ENCODE results near the gene SENP5.
"Not testable (repeated sequence)": the region's sequence is repeated elsewhere in the genome, so short reads cannot be mapped to it uniquely, and the experiment has no call there.

SENP5 gene, protein sequence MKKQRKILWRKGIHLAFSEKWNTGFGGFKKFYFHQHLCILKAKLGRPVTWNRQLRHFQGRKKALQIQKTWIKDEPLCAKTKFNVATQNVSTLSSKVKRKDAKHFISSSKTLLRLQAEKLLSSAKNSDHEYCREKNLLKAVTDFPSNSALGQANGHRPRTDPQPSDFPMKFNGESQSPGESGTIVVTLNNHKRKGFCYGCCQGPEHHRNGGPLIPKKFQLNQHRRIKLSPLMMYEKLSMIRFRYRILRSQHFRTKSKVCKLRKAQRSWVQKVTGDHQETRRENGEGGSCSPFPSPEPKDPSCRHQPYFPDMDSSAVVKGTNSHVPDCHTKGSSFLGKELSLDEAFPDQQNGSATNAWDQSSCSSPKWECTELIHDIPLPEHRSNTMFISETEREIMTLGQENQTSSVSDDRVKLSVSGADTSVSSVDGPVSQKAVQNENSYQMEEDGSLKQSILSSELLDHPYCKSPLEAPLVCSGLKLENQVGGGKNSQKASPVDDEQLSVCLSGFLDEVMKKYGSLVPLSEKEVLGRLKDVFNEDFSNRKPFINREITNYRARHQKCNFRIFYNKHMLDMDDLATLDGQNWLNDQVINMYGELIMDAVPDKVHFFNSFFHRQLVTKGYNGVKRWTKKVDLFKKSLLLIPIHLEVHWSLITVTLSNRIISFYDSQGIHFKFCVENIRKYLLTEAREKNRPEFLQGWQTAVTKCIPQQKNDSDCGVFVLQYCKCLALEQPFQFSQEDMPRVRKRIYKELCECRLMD

DNA sequence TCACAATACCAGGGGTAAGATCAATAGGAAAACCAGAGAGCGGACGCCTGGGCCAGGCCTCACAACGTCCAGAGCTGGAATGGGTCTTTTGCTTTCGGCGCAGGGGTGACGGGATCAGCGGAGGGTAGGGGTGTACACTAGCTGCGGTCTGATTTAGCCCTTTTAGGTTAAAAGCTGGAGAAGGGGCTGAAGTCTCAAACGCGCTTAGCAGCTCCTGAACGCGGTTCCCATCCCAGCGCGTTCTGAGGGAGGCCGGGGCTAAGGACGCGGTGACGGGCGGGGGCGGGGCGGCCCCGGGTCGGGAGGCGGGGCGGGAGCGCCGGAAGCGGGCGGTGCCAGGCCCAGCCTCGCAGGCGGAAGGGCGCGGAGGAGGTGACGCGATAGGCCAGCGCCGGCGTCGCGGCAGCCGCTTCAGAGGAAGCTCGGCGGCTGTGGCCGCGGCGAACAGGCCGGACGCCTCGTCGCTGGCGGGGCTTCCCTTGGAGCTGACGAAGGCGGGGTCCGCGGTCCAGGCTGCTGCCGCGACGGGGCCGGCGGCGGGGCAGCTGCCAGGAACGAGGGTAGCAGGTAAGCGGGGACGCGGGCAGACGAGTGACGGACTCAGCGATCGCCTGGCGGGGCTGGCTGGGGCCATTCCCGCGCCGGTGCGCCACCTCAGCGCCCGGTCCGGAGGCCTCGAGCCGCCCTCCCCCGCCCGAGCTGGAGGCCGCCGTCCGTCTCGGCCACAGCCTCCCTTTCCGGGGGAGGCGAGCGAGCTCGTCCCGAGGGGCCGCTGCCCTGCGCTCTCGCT, at the start of gene SENP5:
Gene SENP5 (plus strand): TSS at position 414 of the 790 bp plus-strand sequence. CDS start 17,262 bp downstream, outside the sequence.
- DNase-seq: peak; percentile 97

DNA sequence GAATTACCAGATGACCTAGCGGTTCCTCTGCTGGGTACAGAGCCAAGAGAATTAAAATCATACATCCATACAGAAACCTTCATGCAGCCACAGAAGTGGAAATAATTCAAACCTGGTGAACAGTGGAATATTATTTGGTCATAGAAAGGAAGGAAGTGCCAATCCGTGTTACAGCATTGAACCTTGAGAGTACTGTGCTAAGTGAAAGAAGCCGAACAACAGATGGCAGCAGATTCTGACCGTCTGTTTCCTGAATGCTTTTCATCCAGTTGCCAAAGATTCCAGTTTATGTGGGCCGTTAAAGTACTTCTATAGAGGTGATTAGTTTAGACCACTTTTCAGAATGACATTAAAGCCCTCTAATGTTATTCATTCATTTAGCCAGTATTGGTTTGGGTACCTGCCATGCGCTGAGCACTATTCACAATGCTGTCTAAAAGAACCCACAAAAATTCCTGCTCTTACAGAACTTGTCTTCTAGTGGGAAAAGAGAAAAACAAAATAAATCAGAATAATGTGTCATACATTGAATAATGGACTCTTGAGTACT, 45.8 kb upstream of the SENP5 start:
- DNase-seq: no peak

DNA sequence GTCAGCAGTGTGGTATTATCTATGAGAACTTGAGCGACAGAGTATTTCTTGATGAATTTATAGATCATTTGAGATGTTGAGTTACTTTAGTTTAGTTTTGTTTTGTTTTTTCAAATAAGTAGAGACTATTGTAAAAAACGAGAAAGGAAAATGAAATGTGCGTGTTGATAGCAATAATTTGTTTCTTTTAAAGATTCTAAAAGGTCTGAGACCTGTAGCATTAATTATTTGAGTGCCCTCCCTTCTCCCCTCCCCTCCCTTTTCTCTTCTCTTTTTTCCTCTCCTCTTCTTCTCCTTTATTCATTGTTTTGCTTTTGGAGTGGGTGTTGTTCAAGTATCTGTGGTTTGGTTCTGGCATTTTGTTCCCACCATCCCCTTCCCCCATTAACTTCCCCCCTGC, 38.1 kb upstream of the SENP5 start:
- not testable (repeated sequence) for DNase-seq

DNA sequence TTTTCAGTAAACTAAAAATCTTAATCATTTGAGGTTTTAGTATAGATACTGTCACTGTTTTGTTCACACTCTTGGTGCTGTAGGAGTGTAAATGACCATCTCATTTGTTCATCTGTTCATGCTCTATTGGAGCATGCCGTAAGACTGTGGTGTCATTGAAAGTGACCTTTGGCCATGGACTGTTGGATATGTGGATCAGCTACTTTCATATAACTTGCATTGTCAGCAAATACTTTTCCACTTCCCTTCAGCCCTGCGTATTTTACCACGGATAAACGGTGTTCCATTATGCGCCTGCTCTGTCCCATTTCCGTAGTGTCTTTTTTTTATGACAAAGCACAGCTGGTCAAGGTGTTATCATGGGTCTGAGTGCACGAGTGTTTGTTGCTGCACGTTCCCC, 32.6 kb upstream of the SENP5 start:
- DNase-seq: no peak

DNA sequence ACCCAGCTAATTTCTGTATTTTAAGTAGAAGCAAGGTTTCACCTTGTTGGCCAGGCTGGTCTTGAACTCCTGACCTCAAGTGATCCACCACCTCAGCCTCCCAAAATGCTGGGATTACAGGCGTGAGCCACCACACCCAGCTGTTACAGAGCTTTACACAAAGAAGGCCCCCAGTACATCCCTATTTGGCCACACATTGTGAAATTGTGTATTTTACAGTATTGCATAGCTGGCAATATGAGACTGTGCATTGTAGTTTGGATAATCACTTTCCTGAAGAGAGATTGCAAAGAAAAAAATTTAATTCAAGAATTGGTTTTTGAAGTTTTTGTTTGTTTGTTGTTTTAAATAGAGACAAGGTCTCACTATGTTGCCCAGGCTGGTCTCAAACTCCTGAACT, 31.1 kb upstream of the SENP5 start:
- not testable (repeated sequence) for DNase-seq

DNA sequence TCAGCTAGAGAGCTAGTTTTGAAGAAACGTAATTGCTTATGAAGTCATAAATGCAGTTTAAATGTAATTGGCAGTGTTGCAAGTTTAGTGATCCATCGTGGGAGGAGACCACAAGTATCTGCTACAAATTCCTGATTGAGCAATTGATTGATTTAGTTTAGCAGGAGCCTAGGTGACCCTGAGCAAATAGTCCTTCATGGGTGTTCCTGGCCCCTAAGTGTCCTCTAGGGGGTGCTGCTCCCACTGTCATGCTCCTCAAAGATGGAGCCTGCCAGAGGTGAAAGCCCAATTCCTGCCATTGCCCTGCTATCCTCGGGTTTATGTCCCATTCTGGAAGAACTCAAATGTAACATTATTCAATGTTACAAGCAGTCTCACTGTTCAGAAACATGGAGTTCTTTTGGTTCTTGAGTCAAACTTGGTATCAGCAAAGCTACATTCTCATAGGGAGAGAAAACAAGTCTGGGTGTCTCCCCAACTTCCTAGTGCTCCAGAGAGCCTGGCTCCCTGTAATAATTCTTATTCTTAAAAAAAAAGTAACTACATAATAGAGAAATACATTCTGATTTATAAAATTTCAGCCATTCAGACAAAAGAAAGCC, 29.8 kb upstream of the SENP5 start:
- DNase-seq: peak; percentile 47

DNA sequence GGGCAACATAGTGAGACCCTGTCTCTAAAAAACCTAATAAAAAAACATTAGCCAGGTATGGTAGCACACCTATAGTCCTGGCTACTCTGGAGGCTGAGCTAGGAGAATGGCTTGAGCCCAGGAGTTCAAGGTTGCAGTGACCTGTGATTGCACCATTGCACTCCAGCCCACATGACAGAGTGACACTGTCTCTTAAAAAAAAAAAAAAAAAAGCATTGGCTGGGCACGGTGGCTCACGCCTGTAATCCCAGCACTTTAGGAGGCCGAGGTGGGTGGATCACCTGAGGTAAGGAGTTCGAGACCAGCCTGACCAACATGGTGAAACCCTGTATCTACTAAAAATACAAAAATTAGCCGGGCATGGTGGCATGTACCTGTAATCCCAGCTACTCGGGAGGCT, 28.4 kb upstream of the SENP5 start:
- not testable (repeated sequence) for DNase-seq

DNA sequence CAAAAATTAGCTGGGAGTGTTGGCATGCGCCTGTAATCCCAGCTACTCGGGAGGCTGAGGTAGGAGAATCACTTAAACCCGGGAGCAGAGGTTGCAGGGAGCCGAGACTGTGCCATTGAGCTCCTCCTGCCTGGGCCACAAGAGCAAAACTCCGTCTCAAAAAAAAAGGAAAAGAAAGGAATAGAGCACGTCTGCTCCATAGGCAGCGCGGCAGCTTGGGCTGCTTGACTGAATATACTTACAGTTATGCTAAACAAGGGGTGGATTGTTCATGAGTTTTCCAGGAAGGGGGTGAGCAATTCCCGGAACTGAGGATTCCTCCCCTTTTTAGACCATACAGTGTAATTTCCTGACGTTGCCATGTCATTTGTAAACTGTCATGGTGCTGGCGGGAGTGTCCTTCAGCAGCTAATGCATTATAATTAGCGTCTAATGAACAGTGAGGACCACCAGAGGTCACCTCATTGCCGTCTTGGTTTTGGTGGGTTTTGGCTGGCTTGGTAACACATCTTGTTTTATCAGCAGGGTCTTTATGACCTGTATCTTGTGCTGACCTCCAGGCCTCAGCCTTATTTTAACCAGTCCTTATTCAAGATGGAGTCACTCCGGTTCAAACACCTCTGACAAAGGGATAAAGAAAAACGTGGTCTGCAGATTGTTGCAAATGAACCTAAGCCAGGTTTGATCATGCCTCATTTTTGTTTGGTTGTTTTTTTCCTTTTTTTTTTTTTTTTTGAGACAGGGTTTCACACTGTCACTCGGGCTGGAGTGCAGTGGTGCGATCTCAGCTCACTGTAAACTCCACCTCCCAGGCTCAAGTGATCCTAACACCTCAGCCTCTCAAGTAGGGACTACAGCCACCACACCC, 24.9 kb upstream of the SENP5 start:
- no peak for DNase-seq

DNA sequence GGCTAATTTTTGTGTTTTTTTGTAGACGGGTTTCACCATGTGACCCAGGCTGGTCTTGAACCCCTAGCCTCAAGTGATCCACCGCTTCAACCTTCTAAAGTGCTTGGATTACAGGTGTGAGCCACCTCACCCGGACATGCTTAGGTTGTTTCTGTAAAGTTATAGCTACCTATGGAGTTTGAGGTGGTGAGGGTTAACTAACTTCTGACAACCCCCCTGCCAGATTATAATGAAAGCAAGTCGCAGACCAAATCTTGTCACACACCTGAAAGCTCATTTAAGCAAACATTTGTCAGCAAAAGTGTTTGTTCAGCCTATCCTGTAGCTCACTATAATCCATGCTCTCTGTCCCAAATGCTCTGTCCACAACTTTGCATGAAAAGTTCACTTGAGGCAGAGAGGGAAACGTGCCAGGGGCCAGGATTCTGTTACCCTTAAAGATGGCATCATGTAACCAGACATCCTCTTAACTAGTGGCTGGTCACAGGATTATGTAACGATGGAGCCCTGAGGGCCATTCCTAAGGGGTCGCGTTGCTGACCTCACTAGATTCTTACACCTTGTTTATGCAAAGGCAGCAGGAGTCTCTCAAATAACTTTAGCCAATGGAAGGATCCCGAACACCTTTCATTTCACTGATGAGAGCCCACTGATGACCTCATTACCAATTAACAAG, 24.1 kb upstream of the SENP5 start:
- DNase-seq: no peak

DNA sequence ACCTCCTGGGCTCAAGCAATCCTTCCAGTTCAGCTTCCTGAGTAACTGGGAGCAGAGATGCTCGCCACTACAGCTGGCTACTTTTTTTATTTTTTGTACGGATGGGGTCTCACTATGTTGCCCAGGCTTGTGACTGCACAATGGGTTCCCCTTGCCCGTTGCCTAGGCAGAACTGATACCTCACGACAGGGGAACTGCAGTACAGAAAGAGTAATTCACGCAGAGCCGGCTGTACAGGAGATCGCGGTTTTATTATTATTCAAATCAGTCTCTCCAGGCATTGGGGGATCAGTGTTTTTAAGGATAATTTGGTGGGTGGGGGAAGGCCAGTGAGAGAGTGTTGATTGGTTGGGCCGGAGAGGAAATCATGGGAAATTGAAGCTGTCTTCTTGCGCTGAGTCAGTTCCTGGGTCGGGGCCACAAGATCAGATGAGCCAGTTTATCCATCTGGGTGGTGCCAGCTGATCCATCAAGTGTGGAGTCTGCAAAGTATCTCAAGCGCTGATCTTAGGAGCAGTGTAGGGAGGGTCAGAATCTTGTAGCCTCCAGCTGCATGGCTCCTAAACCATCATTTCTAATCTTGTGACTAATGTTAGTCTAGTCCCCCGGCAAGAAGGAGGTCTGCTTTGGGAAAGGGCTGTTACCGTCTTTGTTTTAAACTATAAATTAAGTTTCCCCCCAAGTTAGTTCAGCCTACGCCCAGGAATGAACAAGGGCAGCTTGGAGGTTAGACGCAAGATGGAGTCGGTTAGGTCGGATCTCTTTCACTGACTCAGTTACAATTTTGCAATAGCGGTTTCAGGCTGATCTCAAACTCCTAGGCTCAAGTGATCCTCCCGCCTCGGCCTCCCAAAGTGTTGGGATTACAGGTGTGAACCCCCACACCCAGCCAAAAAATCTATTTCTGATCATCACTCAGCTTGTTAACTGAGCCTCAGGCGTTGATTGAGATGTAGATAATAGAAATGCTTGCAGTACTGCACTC, 23.2 kb upstream of the SENP5 start:
- DNase-seq: not testable (repeated sequence)

DNA sequence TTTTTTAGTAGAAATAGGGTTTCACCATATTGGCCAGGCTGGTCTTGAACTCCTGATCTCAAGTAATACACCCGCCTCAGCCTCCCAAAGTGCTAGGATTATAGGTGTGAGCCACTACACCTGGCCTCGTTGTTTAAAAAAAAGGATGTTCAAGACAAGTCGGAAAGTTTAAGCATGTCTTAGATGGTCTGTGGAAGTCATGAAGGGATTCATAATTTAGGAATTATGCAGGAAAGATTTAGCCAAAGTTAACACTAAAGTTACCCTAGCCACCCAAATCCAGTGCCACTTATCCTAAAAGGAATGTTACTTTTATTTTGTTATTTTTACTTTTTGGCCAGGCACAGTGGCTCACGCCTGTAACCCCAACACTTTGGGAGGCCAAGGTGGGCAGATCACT, 19.3 kb upstream of the SENP5 start:
- DNase-seq: not testable (repeated sequence)

DNA sequence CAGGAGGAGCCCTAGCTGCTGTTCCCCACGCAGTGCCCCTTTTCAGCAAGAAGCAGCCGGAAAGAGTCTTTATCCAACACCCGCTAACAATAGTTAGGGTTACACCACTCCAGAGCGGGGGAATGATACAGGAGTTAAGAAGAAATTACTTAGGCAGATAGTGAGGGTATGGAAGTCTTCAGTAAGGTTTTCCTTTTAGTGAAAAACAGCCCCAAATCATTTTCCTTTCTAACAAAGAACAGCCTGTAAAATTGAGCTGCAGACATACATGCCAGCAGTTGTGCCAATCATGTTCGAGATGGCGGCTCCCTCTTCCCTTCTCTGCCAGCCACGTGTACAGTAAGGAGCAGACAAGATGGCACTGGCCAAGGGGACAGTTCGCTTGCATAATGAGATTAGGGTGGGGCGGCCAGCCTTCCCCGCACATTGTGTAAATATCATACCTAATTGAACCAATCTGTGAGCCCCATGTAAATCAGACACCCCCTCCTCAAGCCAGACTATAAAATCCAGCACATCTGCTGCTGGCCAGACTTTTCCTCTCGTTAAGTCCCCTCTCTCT, 18.5 kb upstream of the SENP5 start:
- DNase-seq: no peak

DNA sequence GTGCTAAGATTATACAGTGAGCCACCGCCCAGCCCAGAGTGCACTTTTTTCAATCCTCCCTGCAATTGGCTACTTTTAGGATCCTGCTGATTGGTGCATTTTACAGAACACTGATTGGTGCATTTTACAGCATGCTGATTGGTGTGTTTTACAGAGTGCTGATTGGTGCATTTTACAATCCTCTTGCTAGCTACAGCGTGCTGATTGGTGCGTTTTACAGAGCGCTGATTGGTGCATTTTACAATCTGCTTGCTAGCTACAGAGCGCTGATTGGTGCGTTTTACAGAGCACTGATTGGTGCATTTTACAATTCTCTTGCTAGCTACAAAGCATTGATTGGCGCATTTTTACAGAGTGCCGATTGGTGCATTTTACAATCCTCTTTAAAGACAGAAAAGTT, 4.7 kb upstream of the SENP5 start:
- not testable (repeated sequence) for DNase-seq

DNA sequence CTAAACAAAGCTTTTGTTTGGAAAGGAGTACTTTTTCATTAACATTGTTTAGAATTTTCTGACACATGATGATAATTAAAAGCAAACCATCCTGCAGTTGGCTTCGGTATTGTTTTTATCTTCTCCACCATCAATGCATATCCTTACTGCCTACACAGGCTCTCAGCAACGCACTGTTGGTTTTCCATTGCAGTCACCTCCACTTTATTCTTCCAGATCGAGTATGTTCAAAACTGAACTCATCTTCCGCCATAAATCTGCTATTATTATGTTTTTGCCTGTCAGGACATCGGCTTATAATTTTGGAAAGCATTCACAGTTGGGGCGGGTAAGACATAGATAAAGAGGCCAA, 589 bp upstream of the SENP5 start:
- no peak for DNase-seq

DNA sequence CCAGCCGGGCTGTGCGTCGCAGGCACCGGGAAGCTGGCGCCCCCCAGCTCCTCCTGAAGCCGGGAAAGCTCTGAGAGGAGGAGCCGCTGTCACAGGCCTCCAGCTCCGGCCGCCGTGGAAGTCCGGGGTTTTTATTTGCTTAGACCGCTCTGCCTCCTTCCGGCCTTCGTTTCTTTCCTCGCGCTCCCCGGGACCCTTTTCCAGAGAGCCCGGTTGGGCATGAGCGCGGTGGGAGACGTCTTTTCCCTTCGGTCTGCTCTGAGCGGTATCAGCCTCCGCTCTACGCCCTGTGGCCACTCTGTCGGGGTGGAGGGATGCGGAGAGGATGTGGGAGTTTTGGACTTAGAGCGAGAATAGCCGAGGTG, 559 bp downstream of the SENP5 start:
- DNase-seq: no peak

DNA sequence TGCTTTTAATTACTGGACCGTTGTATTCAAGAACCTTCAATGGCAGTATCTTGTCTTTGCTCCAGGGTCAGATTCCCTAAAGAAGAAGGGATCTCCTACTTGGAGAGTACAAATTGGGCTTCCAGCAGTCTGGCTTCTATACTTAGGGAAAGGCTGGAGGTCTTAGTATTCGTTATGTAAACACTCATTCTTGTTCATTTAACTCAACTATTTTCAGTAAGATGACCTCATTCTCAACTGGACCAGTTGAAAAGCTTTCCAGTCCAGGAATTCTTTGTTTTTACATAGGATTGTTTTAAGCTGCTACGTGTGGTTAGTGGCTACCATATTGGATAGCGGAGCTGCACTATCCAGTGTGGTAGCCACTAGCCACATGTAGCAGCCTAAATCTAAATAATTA, 4.6 kb downstream of the SENP5 start:
- DNase-seq: no peak

DNA sequence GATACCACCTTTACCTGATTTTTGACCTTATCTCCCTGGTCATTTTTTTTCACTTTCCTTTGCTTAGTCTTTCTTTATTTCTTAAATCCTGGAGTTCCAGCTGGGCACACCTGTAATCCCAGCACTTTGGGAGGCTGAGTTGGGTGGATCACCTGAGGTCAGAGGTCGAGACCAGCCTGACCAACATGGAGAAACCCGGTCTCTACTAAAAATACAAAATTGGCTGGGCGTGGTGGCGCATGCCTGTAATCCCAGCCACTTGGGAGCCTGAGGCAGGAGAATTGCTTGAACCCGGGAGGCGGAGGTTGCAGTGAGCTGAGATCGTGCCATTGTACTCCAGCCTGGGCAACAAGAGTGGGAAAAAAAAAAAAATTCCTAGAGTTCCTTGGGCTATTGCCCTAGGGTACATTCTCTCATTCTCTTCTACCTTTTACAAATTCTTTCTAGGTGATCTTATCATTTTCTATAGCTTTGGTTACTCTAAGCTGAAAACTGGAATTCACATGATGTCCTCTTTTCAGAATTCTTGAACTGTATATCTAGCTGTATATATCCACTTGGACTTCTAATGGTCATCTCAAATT, 6.9 kb downstream of the SENP5 start:
- DNase-seq: not testable (repeated sequence)

DNA sequence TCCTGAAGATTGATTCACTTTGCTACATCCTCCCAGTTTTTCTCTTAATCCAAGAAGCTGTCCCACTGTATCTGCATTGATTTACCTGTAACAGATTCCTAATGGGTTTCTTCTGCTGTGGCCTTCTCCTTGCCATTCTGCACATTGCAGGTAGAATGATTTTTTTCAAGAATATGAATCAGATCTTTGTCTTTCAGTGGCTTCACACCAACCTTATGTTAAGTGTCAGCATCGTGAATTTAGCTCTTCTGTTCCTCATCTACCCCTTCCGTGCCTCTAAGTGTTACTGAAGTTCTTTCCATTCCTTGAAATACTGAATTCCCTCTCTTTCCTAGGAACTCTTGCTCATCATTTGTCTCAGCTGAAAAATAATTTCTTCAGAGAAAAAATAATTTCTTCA, 7.5 kb downstream of the SENP5 start:
- DNase-seq: no peak

DNA sequence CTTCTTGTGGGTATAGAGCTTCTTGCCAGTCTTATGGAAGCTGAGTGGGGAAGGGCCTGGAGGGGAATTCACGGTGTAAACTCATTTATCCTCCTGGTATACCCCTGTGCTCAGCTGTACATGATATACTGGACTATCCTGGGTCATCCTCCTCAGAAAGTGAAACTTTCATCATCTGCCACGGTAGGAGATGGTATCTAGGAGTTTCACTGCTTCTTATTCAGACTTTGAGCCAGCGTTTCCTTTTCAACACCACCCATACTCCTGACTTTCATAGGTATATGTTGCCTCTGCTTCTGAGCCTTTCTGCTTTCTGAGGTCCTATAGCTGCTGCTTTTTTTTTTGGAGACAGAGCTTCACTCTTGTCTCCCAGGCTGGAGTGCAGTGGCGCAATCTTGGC, 15.6 kb downstream of the SENP5 start:
- no peak for DNase-seq

Data from NCI-H774 (cell line).